NCI-H2029 (cell line): ENCODE measurements around the gene TFIP11.

ENCODE experiments used
- DNase-seq: peaks from one replicate; lab custom pipeline; 2025; lab: John Stamatoyannopoulos, UW

The TFIP11 gene

DNA sequence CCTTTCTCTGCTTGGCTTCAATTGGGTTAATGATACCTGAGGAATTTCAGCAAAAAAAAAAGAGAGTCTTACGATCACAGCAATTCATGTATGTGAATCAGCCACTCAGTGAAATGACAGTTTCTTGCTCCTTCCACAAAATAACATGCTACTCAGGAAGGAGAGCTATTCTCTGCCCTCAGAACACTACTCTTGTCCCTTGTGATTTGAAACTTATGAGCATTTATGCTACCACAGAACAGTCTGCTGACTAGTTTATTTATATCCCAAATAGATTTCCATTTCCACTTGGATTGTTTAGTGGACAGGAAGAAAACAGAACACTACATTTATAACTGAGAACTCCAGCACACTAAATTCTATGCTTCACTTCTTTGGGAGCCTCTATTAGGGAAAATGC is 8.5 kb downstream of the TFIP11 start:
- DNase-seq, result no peak

DNA sequence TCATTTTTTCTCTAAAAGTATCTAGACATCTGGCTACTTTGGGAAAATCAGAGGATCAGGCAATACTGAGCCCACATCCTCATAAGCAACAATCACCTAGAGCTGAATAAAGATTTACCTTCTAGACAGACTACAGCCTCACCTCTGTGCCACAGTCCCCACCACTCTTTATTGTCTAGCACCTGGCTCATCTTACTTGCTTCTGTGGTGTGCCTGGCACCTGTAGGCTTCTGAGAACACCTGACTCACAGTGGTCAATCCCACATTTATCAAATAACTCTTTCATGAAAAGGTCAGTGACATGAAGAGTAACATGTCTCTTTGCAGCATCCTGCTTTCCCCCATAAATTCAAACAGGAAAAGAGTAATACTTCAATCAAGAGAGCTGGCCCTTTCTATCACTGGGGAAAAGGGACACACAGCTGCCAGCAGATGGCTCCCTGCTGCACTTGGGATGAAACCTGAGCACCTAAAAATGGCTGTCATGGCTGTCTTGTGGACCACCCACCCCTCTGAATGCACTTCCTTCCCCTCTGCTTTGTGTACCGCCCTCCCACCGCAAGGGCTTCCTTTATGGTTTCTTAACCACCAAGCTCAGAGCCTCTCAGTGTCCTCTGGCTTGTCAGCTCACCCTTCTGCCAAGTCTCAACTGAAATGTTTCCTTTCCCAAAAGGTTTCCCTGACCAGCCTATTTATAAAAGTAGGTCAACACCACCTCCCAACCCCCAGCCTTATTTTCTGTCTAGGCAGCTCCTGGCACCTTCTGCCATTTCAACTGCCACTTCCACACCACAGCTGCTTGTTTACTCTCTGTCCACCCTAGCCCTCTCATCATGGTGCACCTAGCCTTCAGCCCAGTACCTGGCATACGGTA is 9.3 kb downstream of the TFIP11 start:
- DNase-seq, result peak; percentile 51

DNA sequence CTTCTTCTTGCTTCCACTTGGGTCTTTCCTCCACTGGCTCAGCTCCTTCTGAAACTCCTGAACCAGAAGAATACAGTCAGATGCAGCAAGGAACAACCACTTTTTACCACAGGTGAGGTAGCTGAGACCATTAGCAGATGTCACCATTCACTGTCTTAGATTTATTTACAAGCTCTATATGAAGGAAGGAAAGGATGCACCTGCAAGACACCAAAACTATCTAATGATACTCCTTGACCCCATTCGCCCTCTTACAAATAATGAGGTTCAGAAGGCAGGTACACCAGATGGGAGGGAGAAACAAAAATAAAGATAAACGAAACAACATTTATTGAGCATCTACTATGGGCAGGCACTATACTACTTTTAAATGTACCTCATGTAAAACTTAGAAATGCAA is 10.3 kb downstream of the TFIP11 start:
- no peak for DNase-seq

DNA sequence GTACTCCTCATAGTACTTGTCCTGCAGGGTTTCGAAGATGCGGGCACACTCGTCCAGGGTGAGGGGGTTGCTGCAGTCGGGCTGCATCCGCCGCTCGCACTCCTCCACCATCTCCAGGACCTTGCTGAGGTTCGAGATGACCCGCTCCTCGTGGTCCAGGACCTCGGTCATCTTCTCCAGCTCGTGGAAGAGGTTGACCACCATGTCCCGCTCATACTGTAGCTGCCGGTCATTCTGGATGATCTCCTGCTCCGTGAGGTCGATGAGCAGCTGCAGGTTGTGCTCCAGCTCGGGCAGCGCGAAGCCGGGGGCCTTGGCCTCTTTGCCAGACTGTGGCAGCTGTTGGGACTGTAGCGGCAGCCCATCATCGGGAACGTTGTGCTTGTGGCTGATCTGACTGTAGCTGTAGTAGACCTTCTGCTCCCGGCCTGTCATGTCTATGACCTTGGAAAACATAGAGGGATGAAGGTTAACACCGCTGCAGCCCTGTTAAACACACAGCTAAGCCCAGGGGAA is 13.0 kb downstream of the TFIP11 start:
- DNase-seq, result no peak

DNA sequence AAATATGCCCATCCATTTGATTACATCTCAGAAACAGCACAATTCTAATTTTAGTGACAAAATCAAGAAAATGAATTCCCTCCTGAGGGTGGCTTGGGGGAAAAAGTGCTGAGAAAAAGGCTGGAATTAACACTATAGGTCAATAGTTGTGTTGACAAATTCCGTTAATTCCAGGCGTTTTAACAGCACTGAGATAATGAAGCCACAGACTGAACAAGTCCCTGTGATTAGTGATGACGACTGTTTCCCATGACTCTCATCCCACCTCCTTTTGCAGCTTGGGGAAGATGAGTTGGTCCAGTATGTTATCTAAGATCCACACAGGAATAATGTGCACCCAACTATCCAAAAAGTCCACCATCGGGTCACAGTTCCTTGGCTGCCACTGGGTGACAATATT is 15.8 kb downstream of the TFIP11 start:
- no peak for DNase-seq

DNA sequence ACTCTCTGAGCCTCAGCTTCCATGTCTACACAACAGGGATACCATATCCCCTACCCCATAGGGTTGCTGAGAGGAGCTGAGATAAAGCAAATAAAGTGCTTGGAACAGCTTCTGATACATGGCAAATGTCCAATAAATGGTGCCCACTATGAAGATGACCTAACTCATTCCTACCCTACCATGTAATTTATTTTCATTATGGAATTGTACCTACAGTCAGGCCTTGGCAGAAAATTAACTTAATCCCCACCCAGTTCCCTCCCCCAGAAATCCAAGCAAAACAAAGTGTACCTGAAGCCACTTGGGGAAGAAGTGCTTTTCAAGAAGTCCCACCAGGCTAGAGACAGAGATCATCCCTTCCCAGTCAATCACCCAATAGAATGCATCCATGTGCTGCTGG is 17.8 kb downstream of the TFIP11 start:
- no peak for DNase-seq

DNA sequence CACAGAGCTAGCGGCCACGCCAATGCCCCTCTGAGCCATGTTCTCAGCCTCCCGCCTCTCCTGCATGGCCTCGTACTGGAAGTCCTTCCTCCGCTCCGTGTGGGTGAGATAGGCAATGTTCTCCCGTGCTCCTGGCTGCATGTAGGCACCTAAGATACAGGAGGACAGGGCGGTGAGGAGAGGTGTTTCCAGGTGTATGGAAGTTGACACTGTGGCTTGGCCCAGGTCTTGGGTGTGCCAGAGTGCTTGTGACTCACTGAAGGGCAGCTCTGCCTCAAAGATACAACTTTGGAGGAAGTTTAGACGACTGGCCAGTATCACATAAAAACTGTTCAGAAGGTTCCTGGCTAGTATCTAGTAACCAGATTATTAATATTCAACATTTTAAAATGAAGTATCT is 20.1 kb downstream of the TFIP11 start:
- DNase-seq, result no peak

DNA sequence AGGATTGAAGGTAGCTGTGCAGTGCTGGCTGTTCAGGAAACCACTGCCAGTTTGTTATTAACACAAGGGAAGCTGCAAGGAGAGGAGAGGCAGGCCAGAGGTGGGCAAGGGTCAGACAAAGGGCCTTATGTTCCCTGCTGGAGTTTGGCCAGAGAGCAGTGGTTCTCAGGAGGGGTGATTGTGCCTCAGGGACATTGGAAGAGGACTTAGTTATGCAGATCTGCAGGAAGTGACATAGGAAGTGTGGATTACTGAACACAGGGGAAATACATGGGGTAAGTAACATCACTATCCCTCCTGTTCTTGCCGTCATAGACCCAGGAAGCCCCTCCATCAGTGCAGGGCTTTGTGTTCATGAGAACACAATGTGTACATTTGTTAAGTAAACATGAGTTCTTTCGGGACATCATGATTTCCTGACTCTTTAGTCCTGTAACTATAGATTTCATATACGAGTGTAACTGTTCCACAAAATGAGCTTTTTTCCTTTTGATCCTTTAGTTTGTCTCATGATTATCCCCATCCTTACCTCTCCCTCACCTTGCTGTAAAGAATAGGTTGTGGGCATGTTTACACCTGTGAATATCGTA is 22.7 kb downstream of the TFIP11 start:
- DNase-seq, result no peak

DNA sequence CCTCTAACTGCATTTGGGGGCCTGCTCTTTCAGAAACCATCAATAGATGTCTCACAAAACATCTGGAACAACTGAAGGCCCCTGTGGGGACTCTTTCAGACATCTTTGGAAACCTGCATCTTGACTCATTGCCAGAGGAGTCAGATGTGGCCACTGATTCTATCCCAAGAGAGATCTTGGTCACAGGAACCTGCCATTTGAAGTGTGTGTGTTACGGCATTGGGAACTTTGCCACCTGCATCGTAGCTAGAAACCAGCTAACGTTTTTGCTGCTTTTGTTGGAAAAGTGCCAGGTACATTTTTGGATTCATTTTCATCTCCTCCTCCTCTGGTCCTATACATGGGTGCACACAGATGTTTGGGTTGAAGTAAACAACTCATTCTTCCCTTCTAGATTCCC is 24.3 kb downstream of the TFIP11 start:
- DNase-seq, result no peak

DNA sequence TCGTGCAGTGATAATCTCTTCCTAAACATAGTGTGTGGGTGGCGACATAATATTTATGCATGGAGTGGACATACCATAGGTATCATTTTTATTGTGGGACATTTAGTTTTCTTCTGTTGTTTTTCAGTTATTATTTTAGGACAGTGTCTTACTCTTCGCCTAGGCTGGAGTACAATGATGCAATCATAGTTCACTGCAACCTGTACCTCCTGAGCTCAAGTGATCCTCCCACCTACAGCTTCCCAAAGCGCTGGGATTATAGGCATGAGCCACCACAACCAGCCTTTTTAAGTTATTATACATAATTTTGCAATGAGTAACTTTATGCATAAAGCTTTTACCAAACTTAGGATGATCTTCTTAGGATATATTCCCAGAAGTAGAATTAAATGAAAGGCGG is 25.9 kb downstream of the TFIP11 start:
- DNase-seq, result no peak

DNA sequence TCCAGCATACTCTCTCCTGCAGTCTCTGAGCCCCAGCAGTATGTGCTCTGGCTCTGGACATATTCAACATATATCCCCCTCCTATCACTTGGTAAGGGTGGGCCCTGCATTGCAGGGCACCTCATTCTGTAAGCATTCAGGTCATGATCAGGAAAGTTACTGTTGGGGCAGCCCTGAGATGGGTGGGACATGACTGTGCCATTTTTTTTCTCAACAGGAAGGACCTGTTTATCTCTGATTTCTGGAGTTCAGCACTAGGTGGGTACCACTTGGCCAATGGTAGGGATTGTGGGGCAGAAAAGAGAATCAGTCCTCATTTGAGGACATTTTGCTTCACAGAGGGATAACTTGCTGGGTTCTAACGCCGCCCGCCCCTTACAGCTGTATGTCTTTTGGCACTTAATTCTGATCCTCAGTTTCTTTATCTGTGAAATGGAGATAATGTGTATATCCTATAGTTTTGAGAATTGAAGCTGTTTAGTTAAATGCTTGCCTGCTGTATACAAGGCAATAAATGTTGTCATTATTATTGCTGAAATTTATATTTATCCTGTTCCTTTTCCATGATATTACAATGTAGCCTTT is 26.4 kb downstream of the TFIP11 start:
- no peak for DNase-seq

DNA sequence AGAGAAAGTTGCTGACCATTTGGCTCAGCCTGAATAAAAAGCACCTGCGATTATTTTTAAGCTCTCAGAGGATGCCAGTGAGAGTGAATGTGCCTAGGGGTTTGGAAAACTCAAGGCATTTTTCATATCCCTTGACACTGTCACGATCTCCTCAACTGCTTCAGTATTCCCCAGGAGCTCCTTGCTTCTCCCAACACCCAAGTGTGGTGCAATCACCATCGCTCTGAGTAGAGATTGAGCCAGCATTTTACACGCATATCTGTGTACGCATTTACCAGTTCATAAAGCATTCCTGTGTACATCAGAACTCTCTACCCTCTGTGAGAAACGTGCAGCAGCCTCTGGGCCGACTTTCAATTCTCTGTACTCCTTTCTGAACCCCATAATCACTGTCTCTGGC is 27.3 kb downstream of the TFIP11 start:
- DNase-seq, result no peak

DNA sequence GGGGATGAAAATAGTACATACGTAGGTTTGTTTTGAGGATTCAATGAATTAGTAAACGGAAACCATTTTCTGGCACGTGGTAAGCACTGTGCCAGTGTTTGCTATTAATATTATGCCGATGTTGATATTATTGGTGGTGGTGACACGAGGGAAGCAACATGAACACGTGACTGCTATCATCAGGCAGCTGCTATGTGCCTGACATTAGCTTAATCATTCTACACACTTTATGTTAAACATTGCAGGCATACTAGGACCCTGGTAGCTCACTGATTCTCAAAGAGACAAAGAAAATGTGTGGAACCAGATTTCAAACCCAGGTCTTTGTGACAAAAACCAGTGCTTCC is 27.9 kb downstream of the TFIP11 start:
- DNase-seq, result no peak

DNA sequence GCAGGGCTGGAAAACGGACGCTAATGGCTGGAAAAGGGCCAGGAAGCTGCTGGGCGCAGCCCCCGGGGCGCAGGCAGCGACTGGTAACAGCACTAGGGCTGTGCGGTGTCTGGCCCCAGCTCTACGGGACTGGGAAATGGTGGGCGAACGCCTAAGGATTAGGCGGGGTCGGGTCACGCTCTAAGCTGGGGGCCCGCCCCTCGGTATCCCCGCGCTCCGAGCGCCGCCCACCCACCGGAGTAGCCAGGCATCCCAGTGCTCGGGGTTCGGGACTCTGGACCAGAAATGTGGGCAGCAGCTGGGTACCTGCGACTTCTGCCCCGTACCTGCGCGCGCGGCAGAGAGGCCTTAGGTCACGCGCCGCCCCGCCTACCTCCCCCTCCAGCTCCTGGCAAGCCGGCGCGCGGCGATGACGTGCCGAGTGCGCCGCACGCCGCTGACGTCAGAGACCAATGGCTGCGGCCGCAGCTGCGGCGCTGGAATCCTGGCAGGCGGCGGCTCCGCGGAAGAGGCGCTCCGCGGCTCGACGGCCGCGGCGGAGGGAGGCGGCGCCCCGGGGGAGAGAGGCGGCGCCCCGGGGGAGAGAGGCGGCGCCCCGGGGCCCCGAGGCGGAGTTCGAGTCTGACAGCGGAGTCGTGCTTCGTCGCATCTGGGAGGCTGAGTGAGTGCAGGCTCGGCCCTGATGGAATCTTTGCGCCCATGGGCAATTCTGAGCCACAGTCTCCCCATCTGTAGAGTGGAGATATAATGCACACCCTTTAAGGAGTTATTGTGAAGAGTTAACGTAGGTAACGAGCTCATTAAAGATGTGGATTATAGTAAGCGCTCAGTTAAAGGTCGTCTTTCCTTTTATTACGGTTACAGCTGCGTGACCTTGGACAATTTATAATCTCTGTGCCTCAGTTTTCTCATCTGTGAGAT is 28.6 kb downstream of the TFIP11 start, which contains the start of the genes HPS4 and SRRD:
HPS4 (minus strand) TSS at position 345 of the 921 bp plus-strand sequence. CDS start 2,021 bp downstream, outside the sequence.
SRRD (plus strand) TSS at position 439 of the 921 bp plus-strand sequence; CDS start at position 453, 14 bp downstream.
- DNase-seq, result peak; percentile 81

DNA sequence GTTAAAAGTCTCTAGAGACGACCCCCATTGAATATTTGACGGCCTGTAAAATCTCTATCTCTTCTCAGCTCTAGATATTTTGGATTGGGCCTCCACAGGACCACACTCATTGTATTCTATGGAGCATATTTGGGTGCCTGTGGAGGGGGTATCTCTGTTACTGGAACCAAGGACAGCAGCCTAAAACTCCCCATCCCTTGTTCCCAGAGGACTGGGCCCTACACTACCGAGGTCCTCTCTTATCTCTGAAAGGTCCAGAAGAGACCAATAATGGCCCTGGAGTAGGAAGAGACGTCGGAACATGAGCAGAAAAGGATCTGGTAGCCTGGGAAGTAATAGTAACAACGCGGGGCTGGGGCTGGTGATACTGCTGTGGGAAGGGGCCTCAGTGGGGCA is 29.2 kb downstream of the TFIP11 start:
- DNase-seq, result no peak

DNA sequence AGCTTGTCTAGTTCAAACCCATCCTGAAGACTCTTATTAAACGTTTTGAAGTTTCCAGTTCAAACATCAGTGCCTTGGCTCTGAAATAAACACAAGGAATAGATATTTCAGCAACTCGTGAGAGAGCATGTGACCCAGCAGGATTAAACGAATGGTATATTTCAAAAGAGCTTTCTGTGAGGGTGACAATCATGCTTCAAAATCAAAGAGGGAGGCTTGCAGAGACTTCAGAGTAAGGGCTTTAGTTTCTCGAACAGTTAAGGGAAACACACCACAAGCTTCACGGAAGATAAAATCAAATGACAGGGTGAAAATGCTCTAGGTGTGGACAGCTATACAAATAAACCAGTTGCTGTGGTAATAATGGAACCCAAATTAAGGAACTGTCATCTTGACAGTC is 30.1 kb downstream of the TFIP11 start:
- no peak for DNase-seq

DNA sequence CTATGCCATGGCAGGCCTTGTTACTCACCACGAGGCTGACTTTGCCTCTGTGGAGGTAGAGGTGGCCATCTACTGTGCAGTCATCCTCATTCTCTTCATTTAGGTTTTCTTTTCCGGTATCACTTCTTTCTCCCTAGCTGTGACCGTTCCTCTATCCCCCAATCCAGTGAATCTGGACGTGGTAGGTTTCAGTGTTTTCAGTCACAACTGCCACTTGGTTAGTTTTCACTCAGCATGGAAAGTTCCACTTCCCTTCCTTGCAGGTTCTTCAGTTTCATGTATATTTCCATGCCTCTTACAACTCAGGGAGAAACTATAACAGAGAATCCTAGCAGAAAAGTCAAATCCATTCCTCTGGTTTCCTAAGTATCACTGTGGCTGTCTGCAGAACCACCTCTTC is 30.6 kb downstream of the TFIP11 start:
- no peak for DNase-seq

DNA sequence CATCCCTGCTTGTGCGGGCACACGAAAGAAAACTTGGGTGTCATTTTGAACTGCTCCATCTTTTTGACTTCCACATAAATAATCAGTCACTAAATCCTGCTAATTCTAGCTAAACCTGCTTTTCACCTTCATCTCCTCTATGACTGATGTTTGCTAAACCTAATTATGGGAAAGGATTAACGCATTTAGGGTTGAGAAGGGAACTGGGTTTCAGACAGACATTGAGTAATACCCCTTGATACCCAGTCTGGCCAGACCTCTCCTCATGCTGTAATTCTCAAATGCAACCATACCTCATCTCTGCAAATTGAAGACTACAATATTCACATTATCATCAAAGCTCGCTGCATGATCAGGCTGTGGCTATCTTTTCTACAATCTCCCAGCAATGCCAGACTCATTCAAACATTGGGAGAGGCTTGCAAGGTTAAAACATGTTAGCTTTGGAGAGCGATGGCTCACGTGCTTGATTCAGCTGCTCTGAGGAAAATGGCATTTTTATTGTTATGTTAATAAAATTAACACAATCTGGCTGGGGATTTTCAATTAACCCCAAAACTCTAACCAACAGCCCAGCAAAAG is 31.1 kb downstream of the TFIP11 start:
- DNase-seq, result no peak

DNA sequence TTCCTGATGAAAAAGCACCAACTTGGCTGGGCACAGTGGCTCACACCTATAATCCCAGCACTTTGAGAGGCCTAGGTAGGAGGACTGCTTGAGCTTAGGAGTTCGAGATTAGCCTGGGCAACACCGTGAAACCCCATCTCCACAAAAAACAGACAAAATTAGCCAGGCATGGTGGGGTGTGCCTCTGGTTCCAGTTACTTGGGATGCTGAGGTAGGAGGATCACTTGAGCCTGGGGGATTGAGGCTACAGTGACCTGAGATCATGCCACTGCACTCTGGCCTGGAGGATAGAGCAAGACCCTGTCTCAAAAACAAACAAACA is 31.7 kb downstream of the TFIP11 start:
- no peak for DNase-seq

DNA sequence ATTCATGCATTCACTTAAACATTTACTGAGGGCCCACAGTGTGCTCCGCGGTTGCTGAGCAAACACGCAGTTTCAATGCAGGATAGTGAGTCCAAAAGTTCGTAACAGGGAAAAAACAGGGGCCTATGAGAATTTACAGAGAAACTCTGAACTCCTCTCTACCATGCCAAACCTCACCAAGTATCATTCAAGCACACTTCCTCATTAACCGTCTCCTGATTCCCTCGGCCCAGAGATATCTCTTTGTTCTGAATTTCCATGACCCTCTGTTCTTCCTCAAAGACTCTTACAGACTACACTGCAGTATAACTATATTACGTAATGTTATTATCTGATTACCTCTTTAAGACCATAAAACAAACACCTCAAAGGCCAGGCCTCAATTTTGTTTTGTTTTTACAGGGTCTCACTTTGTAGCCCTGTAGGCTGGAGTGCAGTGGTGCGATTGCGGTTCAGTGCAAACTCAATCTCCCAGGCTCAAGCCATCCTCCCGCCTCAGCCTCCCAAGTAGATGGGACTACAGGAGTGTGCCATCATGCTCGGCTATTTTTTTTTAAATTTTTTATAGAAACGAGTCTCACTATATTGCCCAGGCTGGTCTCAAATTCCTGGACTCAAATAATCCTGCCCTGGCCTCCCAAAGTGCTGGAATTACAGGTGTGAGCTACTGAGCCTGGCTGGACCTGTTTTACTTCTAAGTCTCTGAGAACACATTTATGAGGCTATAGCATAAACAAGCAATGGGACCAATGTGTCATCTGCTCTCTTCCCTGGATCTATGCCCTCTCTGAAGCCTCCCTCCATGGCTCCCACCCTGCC is 32.3 kb downstream of the TFIP11 start:
- DNase-seq, result no peak
